Panc1 (cell line): Measurements from ENCODE around the gene NLRP1. TPM values are rescaled to one million over a fixed set of nuclear protein-coding genes. Genes with fewer than 3 reads are reported as not detected.

Experiments
- ATAC-seq: fragments of 200-7000 bp; cut with Tn5 transposase; 2 replicates; pipeline ENCODE4 v1.9.1; 2020; ENCODE audit warnings: mild to moderate bottlenecking, moderate library complexity
- BruUV-seq: library from RNA; stranded (reverse); fragments of 400-500 nt; replicated peaks from 2 replicates; lab custom pipeline; 2021; lab: Mats Ljungman, UMichigan
- CTCF ChIA-PET: fragments of 300-600 bp; sonication (Branson Sonifier 250); formaldehyde crosslinking; loops from one replicate; lab custom pipeline; 2022; ENCODE audit warnings: antibody characterized with exemption; lab: Charles Lee
- POLR2A ChIA-PET: fragments of 300-600 bp; sonication (Branson Sonifier 250); formaldehyde crosslinking; loops from one replicate; lab custom pipeline; 2022; ENCODE audit warnings: antibody characterized with exemption; lab: Charles Lee
- DNase-seq: peaks from one replicate; pipeline ENCODE4 v3.0.0-alpha.2; 2010; ENCODE audit warnings: low read depth, low spot score
- H3K27ac ChIP-seq: 2 replicates; pipeline ENCODE4 v1.5.1; 2011; ENCODE audit warnings: mild to moderate bottlenecking, low read length, inconsistent platforms
- H3K27me3 ChIP-seq: fragments of 200-500 bp; sonication (Bioruptor generic); 2 replicates; pipeline ENCODE4 v1.6.0; 2014; ENCODE audit warnings: low read length, inconsistent platforms; ENCODE audit not compliant: control insufficient read depth, insufficient read depth
- H3K36me3 ChIP-seq: fragments of 200-500 bp; sonication (Bioruptor generic); 2 replicates; pipeline ENCODE4 v1.5.1; 2014; ENCODE audit warnings: inconsistent platforms, mild to moderate bottlenecking, low read length, moderate library complexity; ENCODE audit not compliant: control insufficient read depth, insufficient read depth
- H3K4me1 ChIP-seq: 2 replicates; pipeline ENCODE4 v1.5.1; 2011; ENCODE audit warnings: inconsistent platforms, mild to moderate bottlenecking, low read length, moderate library complexity; ENCODE audit not compliant: control insufficient read depth, insufficient read depth
- H3K4me3 ChIP-seq, 2 experiments: 2 replicates each; pipeline ENCODE4 v1.5.1; 2011 to 2012; ENCODE audit warnings: low read depth in 2 of 2, low read length in 2 of 2, mild to moderate bottlenecking in 2 of 2, inconsistent platforms in 1 of 2, moderate library complexity in 1 of 2
- H3K9me3 ChIP-seq: fragments of 200-500 bp; sonication (Bioruptor generic); 2 replicates; pipeline ENCODE4 v1.5.1; 2014; ENCODE audit warnings: low read depth, mild to moderate bottlenecking, inconsistent platforms, low read length, moderate library complexity; ENCODE audit not compliant: control insufficient read depth, insufficient read depth
- POLR2AphosphoS5 ChIP-seq: IDR thresholded peaks from 2 replicates; pipeline ENCODE4 v1.6.1; 2012; ENCODE audit warnings: mild to moderate bottlenecking, low read depth, low read length, moderate library complexity
- SIN3A ChIP-seq: IDR thresholded peaks from 2 replicates; pipeline ENCODE4 v1.6.1; 2012; ENCODE audit warnings: low read depth, mild to moderate bottlenecking, low read length, moderate library complexity, borderline replicate concordance; ENCODE audit not compliant: insufficient read depth
- TCF7L2 ChIP-seq: IDR thresholded peaks from 2 replicates; pipeline ENCODE4 v1.6.1; 2011; ENCODE audit warnings: mild to moderate bottlenecking, low read depth, low read length, inconsistent platforms
- in situ Hi-C: cut with HindIII; loops from 2 replicates; pipeline ENCODE4 v1.10.0; 2016; ENCODE audit warnings: low sequenced_read_pairs, low pct_unique_long_range_greater_than_20kb
- intact Hi-C: fragments of 100-400 bp; cut with micrococcal nuclease; formaldehyde crosslinking; loops from one replicate; pipeline ENCODE4 v1.10.0; 2022; ENCODE audit not compliant: unreplicated experiment
- total RNA-seq: library from RNA; stranded (reverse); gene quantifications from one replicate; pipeline ENCODE4 v1.2.1, GENCODE V29; 2021; ENCODE audit not compliant: unreplicated experiment
- TF ChIP-seq, protein P1 (sequence below), 2 experiments: IDR thresholded peaks; 2 replicates each; pipeline ENCODE4 v1.6.1; 2011 to 2012; ENCODE audit warnings: low read depth in 2 of 2, control low read depth in 1 of 2, low read length in 1 of 2, mild to moderate bottlenecking in 1 of 2, moderate library complexity in 1 of 2; ENCODE audit not compliant: insufficient read depth in 1 of 2
- TF ChIP-seq, protein P2 (sequence below): fragments of 450-650 bp; IDR thresholded peaks from 2 replicates; pipeline ENCODE4 v1.5.1; 2017; ENCODE audit warnings: mild to moderate bottlenecking

NLRP1 gene
- total RNA-seq, 1 experiment from 2014 or later = 0.57 TPM

DNA sequence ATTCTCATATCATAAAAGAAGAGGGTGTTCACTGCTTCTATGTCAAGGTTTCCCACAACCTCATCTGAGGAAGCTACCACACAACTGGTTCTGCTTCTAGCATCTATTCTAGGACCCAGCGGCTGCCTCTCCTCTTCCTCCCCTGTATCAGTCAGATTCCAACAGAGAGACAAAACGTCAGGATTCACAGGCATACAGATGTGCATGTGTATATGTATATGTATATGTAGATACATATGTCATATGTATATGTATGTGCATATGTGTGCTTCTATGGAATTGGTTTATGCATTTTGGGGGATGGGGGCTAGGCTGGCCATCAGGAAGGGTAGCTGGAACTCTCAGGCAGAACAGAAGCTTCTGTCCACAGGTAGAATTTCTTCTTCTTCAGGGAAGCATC lies 37.4 kb upstream of the NLRP1 start:
- no peaks in the 10 kb centered on the region for H3K4me1 ChIP-seq
- H3K4me3 ChIP-seq = no peak overlapping the region
- no peak overlapping the region for H3K27ac ChIP-seq
- TF ChIP-seq POLR2AphosphoS5 (no peak), TCF7L2 (no peak), SIN3A (no peak)
- TF ChIP-seq, protein P1, sequence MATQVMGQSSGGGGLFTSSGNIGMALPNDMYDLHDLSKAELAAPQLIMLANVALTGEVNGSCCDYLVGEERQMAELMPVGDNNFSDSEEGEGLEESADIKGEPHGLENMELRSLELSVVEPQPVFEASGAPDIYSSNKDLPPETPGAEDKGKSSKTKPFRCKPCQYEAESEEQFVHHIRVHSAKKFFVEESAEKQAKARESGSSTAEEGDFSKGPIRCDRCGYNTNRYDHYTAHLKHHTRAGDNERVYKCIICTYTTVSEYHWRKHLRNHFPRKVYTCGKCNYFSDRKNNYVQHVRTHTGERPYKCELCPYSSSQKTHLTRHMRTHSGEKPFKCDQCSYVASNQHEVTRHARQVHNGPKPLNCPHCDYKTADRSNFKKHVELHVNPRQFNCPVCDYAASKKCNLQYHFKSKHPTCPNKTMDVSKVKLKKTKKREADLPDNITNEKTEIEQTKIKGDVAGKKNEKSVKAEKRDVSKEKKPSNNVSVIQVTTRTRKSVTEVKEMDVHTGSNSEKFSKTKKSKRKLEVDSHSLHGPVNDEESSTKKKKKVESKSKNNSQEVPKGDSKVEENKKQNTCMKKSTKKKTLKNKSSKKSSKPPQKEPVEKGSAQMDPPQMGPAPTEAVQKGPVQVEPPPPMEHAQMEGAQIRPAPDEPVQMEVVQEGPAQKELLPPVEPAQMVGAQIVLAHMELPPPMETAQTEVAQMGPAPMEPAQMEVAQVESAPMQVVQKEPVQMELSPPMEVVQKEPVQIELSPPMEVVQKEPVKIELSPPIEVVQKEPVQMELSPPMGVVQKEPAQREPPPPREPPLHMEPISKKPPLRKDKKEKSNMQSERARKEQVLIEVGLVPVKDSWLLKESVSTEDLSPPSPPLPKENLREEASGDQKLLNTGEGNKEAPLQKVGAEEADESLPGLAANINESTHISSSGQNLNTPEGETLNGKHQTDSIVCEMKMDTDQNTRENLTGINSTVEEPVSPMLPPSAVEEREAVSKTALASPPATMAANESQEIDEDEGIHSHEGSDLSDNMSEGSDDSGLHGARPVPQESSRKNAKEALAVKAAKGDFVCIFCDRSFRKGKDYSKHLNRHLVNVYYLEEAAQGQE (IDR thresholded peaks at IDR 0.05; ENCODE audit: insufficient read depth in 1 of 2, low read depth in 2 of 2, low read length in 1 of 2) = no peak
- TF ChIP-seq, protein P2, sequence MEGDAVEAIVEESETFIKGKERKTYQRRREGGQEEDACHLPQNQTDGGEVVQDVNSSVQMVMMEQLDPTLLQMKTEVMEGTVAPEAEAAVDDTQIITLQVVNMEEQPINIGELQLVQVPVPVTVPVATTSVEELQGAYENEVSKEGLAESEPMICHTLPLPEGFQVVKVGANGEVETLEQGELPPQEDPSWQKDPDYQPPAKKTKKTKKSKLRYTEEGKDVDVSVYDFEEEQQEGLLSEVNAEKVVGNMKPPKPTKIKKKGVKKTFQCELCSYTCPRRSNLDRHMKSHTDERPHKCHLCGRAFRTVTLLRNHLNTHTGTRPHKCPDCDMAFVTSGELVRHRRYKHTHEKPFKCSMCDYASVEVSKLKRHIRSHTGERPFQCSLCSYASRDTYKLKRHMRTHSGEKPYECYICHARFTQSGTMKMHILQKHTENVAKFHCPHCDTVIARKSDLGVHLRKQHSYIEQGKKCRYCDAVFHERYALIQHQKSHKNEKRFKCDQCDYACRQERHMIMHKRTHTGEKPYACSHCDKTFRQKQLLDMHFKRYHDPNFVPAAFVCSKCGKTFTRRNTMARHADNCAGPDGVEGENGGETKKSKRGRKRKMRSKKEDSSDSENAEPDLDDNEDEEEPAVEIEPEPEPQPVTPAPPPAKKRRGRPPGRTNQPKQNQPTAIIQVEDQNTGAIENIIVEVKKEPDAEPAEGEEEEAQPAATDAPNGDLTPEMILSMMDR = no peak
- CTCF ChIA-PET = no interaction called here
- ATAC-seq (no peak), DNase-seq (no peak)
- no TSS peak for BruUV-seq
- in situ Hi-C loops (no loop called here), intact Hi-C loops (no loop called here)
- H3K36me3 ChIP-seq = no peaks in the 10 kb centered on the region
- H3K27me3 ChIP-seq = 0 out of 2 replicates have a peak, but pooled peaks cover 2% of the 10 kb centered on the region
- no peaks in the 10 kb centered on the region for H3K9me3 ChIP-seq
- POLR2A ChIA-PET = no interaction called here

DNA sequence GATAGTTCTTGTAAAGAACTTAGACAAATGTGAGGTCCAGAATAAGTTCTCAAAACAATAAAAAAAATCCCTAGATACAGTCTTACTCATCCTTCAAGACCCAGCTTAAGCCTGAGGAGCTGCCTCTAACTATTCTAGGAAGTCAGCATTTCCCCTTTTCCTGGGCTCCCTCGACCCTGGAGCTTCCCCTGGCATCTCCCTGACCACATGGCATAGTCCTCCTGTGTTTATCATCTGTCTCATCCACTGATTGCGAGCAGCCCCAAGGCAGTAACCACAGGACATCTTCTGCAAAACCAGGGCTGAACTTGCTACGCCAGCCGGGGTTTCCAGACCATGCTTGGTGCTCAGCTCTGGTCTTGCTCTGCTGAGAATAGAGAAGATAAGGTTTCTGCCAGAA lies 36.7 kb upstream of the NLRP1 start:
- Histone ChIP-seq H3K9me3 (no peaks in the 10 kb centered on the region), H3K27me3 (0 out of 2 replicates have a peak, but pooled peaks cover 2% of the 10 kb centered on the region), H3K27ac (no peak overlapping the region), H3K4me3 (no peak overlapping the region), H3K4me1 (no peaks in the 10 kb centered on the region), H3K36me3 (no peaks in the 10 kb centered on the region)
- no peak for ATAC-seq
- TF ChIP-seq, protein P2 = no peak
- no peak for TF ChIP-seq POLR2AphosphoS5
- no peak for TF ChIP-seq SIN3A
- no peak for TF ChIP-seq TCF7L2
- TF ChIP-seq, protein P1 (IDR thresholded peaks at IDR 0.05; ENCODE audit: insufficient read depth in 1 of 2, low read depth in 2 of 2, low read length in 1 of 2) = no peak
- ChIA-PET POLR2A (interaction anchor here (0.6 kb wide), 1 partner anchor 28 kb away, joined by 3 read pairs; no protein-coding TSS in a partner anchor), CTCF (no interaction called here)
- no TSS peak for BruUV-seq
- in situ Hi-C loops (no loop called here), intact Hi-C loops (no loop called here)
- DNase-seq = no peak
